Endometrial microvascular endothelial cells (primary cell): ENCODE data around the gene SMTN. TPM values are rescaled to one million over a fixed set of nuclear protein-coding genes. Genes with fewer than 3 reads are reported as not detected.

ENCODE experiments used
- in situ Hi-C: cut with HindIII; loops from 2 replicates; pipeline ENCODE4 v1.10.0; 2017; ENCODE audit warnings: low sequenced_read_pairs, low pct_unique_long_range_greater_than_20kb; ENCODE audit errors: inconsistent ontology term
- total RNA-seq: library from RNA; depleted of rRNA; stranded (reverse); fragments of >200 nt; gene quantifications from one replicate; pipeline ENCODE4 v1.2.3, GENCODE V29; 2015; ENCODE audit errors: inconsistent ontology term

SMTN gene
- total RNA-seq, 1 donor from 2014 or later, result 275 TPM

- in situ Hi-C loops, result no loop called here
Observed at GRCh38 chr22:31121403-31121802, 40.3 kb downstream of the SMTN start.

DNA sequence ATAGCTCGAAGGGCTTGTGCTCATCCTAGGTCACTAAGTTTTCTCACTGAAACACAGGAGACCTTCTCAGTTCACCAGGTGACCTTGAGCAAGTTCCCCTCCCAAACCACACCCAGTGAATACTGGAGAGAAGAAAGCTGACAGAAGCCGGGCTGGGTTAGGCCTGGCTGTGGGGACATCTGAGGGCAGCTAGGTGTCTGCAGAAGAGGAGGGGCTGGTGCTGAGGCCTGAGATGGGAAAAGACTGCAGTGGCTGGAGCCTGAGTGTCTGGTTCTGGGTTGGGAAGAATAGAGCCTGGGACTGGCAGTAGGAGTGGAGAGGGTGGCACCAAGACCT, 41.0 kb downstream of the SMTN start:
- in situ Hi-C loops, result no loop called here

DNA sequence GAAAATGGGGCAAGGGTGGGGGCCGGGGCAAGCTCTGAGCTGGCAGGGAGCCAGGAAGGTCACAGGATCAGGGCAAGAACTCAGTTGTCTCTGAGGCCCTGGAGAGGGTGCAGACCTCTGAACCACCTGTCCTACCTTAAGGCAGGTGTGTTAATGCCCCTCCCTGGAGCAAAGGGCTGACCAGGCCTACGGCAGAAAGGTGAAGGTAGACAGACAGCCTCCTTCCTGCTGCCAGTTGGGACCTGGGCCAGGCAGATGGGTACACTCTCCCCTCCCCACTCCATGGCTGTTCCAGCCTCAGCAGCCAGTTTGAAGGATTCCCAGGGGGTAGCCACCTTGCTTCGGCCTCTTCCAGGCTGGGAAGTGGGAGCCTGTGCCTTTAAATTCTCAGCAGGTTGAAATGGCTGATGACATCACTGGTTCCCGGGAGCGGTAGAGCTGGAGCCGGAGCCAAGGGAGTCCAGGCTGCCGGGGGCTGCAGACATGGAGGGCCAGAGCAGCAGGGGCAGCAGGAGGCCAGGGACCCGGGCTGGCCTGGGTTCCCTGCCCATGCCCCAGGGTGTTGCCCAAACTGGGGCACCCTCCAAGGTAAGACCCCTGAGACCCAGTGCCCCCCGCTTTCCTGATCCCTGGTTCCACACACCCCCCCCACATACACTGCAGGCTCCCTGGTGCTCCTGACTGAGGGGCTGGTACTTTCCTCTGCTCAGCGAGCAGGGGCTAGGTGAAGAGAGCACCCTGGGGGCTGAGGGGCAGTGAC, 41.6 kb downstream of the SMTN start, which contains the start of gene INPP5J:
INPP5J (plus strand) TSS at position 435 of the 760 bp plus-strand sequence; CDS start at position 484, 49 bp downstream.
- in situ Hi-C loops, result no loop called here

- in situ Hi-C loops, result no loop called here
Observed at GRCh38 chr22:31123292-31123602, 42.1 kb downstream of the SMTN start.

GRCh38 chr22:31124290-31124689, 43.2 kb downstream of the SMTN start:
- in situ Hi-C loops, result no loop called here

DNA sequence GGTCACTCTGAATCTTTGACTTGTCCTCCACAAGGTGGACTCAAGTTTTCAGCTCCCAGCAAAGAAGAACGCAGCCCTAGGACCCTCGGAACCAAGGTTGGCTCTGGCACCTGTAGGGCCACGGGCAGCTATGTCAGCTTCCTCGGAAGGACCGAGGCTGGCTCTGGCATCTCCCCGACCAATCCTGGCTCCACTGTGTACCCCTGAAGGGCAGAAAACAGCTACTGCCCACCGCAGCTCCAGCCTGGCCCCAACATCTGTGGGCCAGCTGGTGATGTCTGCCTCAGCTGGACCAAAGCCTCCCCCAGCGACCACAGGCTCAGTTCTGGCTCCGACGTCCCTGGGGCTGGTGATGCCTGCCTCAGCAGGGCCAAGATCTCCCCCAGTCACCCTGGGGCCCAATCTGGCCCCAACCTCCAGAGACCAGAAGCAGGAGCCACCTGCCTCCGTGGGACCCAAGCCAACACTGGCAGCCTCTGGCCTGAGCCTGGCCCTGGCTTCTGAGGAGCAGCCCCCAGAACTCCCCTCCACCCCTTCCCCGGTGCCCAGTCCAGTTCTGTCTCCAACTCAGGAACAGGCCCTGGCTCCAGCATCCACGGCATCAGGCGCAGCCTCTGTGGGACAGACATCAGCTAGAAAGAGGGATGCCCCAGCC, 43.8 kb downstream of the SMTN start:
- in situ Hi-C loops, result no loop called here

- in situ Hi-C loops, result no loop called here
Observed at GRCh38 chr22:31125521-31126117, 44.5 kb downstream of the SMTN start.

- in situ Hi-C loops, result no loop called here
Observed at GRCh38 chr22:31126128-31126868, 45.2 kb downstream of the SMTN start.

GRCh38 chr22:31126869-31127175, 45.7 kb downstream of the SMTN start:
- in situ Hi-C loops, result no loop called here

DNA sequence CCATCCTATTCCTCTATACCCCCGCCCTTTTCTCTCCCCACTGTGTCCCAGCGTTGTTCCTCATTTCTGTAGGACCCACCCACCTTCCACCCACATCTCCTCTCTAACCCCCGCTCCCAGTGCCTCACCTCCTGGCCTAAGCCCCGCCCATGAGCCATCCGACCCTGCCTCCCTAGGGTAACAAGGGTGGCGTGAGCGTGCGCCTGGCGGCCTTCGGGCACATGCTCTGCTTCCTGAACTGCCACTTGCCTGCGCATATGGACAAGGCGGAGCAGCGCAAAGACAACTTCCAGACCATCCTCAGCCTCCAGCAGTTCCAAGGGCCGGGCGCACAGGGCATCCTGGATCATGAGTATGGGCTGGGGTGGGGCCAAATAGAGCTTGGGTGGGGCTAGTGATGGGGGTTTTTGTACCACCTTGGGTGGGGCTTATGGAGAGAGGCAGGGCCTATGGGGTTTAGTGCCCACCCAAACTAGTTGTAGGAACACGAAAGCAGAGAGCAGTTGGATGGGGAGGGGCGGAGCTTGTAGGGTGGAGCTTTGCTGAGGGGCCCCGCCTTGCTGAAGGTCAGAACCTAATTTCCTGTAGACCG, 46.2 kb downstream of the SMTN start:
- in situ Hi-C loops, result no loop called here

DNA sequence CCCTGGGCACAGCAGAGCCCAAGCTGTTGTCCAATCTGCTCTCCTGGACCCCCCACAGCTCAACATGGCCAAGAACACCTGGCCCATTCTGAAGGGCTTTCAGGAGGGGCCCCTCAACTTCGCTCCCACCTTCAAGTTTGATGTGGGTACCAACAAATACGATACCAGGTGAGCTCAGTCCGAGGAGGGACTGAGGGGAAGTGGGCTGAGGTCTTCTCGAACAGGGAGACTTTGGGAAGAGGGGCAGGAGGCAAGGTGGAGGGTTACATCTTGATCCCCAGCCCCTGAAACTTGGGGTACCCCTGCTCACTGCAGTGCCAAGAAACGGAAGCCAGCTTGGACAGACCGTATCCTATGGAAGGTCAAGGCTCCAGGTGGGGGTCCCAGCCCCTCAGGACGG, 47.0 kb downstream of the SMTN start:
- in situ Hi-C loops, result no loop called here

- in situ Hi-C loops, result no loop called here
Observed at GRCh38 chr22:31130873-31131272, 49.8 kb downstream of the SMTN start.

- in situ Hi-C loops, result no loop called here
Observed at GRCh38 chr22:31133911-31134310, 52.8 kb downstream of the SMTN start.

DNA sequence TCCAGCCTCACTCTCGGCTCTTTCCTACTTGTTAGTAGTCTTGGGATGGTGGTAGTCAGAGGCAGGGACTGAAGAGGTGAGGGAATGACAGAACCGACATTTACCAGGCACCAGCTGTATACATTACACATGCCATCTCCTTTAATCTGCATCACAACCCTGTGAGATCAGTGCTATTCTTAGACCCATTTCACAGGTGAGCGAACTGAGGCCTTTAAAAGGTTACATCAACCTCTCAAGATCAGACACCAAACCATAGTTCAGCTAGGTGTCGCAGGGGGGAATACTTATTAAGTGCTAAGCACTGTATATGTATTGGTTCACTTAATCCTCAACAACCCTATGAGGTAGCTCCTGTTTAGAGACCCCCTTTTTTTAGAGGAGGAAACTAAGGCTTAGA, 53.6 kb downstream of the SMTN start:
- in situ Hi-C loops, result no loop called here

DNA sequence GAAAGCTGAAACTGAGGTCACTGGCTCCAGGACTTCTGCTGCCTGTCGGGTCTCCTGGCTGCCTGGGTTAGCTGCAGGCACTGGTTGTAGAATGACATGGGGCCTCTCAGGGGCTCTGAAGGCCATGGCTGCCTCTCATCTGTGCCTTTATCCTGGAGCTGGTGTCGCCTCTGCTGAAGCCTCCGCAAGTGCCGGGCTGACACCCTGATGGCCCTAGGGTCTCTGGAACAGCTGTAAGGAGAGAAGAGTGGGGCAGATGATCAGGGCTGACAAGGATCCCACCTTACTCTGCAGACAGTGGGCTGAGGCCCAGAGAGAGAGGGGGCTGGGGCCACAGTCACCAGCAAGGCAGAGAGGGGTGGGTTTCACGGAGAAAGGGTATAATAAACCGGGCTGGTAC, 54.6 kb downstream of the SMTN start:
- in situ Hi-C loops, result no loop called here

DNA sequence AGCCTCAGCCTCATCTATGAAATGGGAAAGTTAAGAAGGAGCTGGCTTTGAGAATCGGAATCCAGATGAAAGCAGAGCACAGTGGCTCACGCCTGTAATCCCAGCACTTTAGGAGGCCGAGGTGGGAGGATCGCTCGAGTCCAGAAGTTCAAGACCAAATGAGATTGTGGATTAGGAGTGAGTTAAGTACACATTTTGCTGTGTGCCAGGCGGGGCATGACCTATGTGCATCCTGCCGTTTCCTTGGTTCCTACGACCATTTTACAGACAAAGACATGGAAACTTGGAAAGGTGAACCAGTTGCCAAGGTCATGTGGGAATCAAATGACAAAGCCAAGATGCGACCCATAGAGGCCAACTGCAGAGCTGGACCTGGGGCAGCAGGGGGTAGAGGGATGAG, 55.0 kb downstream of the SMTN start:
- in situ Hi-C loops, result no loop called here

DNA sequence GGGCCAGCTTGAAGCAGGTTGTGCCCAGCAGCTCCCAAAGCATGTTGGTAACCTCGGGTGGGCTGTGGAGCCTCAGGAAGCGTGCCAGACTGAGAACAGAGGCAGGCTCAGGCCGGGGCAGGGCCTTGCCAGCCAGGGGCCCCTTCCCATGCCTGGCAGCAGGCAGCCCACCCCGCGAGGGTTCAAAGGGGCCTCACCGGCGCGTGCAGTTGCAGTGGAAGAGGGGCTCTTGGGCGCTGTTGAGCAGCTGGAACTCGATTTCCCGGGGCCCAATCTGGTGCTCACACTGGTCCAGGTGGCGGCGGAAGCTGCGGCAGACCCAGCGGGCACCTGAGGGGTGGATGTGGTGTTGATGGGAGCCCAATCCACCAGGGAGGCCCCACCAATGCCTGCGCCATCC, 55.6 kb downstream of the SMTN start:
- in situ Hi-C loops, result no loop called here

- in situ Hi-C loops, result no loop called here
Observed at GRCh38 chr22:31137721-31138120, 56.6 kb downstream of the SMTN start.

DNA sequence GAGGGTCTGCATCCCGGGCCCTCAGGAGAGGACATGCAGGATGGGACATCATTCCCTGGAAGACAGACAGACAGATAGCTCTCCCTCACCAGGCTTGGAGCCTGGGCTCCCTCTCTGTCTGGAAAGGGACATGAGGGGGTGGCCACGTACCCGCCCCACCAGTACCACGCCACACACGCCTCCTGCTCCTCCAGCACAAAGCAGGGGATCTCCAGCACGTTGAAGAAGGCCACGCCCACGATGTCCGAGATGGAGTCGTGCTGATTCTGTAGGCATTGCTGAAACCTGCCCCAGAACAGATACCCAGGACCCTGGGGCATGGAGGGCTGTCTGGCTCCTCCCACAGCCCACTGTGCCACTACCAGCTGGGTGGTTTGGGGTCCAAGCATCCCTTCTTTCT, 57.0 kb downstream of the SMTN start:
- in situ Hi-C loops, result no loop called here

DNA sequence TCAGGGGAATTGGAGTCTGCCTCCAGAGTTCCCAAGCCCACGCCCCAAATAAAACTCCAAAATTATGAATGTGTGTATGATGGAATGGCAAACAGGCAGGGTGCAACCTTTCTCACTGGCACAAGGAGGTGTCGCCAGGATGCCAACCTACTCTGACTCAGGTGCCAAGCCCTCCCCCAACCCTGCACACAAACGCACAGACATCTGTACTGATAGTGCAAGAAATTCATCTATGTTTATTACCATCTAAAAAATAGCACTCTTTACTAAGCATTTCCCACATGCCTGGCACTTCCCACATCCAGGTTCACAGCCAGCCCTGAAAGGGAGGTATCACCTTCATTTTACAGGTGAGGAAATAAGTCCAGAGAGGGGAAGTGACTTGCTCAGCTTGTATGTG, 57.9 kb downstream of the SMTN start:
- in situ Hi-C loops, result no loop called here
